ENCODE results near the gene SH3PXD2A. TPM values are rescaled to one million over a fixed set of nuclear protein-coding genes. Genes with fewer than 3 reads are reported as not detected.

Gene SH3PXD2A
- total RNA-seq, 1 donor from 2014 or later, result 9.6 TPM

DNA sequence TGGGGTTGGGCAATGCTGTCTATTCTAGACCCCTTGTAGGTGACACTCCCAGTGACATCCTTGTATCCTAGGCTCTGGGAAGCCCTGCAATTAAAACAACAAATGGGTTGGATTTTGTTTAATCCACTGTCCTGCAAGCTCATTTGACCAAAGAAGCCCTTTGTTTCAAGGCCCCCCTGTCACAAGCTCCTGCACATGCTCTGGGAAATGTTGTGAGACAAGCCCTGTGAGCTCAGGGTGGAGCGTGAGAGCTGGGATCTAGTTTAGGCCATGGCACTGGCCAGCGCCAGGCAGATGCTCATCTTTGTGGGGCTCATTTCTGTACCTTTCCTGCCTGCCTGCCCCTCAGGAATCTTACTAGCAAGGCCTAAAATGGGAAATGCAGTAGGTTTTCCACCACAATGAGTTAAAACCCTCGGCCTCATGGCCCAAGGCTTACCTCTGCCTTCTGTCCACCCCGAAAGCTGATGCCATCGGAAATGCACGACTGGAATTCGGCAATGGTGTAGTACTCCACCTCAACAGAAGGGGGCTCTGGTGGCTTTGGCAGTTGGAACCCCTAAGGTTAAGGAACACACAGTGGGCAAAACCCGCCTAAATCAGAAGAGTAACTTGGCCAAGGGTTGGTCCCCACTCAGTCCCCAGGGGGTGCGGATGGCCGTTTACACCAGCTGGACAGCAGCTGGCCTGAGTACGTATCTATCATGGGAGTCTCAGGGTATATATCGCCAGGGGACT, 249.8 kb downstream of the SH3PXD2A start:
- Mint-ChIP-seq H3K36me3 (ENCODE audit: low read depth) (peaks cover 8% of the 10 kb centered on the region), H3K27ac (no peak overlapping the region), H3K4me1 (ENCODE audit: low read depth) (peaks cover 5% of the 10 kb centered on the region), H3K27me3 (ENCODE audit: insufficient read depth) (no peaks in the 10 kb centered on the region), H3K4me3 (no peak overlapping the region), H3K9me3 (no peaks in the 10 kb centered on the region)
- intact Hi-C loops (cut with micrococcal nuclease), result loop anchor here (1.0 kb wide), 1 partner anchor 81 kb away; no protein-coding TSS in a partner anchor
- DNase-seq (ENCODE audit: low spot score), result peak; percentile 25

DNA sequence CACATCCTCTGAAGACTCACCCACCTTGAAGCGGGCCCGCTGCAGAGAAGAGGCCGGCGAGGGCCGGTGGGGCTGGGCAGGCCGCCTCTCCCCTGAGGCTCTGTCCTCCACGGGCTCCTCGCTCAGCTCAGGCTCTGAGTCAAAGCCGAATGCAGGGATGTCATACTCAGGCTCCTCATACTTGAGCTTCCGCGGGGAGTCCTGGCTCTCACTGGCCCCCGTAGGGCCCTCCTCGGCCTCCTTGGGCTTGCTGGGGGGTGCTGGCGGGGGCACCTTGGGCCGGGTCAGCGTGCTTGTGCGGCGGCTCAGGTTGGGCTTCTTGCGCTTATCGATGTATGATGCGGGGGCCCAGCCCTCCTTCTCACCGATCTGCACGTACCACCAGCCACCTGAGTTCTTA, 252.0 kb downstream of the SH3PXD2A start:
- Mint-ChIP-seq H3K27me3 (ENCODE audit: insufficient read depth) (peaks cover 2% of the 10 kb centered on the region), H3K9me3 (no peaks in the 10 kb centered on the region), H3K36me3 (ENCODE audit: low read depth) (peaks cover 5% of the 10 kb centered on the region), H3K27ac (no peak overlapping the region), H3K4me1 (ENCODE audit: low read depth) (peaks cover 5% of the 10 kb centered on the region), H3K4me3 (no peak overlapping the region)
- intact Hi-C loops (cut with micrococcal nuclease), result no loop called here
- DNase-seq (ENCODE audit: low spot score), result no peak

DNA sequence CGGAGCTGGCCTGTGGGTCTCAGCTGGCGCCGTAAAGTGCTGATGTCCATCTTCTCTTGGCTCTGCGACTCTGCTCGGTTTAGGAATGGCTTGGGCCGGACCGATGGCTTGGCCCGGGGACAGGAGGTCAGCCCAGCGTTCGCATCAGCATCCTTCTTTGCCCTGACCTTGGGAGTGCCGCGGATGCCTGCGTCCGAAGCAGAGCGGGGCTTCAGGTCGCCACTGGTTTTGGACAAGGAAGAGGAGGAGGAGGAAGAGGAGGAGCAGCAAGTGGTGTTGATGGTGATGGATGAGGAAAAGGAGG, 252.6 kb downstream of the SH3PXD2A start:
- DNase-seq (ENCODE audit: low spot score), result no peak
- no peak overlapping the region for H3K27ac Mint-ChIP-seq
- no peaks in the 10 kb centered on the region for H3K9me3 Mint-ChIP-seq
- peaks cover 2% of the 10 kb centered on the region for H3K27me3 Mint-ChIP-seq (ENCODE audit: insufficient read depth)
- H3K36me3 Mint-ChIP-seq (ENCODE audit: low read depth), result peaks cover 5% of the 10 kb centered on the region
- intact Hi-C loops (cut with micrococcal nuclease), result no loop called here
- peaks cover 5% of the 10 kb centered on the region for H3K4me1 Mint-ChIP-seq (ENCODE audit: low read depth)
- no peak overlapping the region for H3K4me3 Mint-ChIP-seq

DNA sequence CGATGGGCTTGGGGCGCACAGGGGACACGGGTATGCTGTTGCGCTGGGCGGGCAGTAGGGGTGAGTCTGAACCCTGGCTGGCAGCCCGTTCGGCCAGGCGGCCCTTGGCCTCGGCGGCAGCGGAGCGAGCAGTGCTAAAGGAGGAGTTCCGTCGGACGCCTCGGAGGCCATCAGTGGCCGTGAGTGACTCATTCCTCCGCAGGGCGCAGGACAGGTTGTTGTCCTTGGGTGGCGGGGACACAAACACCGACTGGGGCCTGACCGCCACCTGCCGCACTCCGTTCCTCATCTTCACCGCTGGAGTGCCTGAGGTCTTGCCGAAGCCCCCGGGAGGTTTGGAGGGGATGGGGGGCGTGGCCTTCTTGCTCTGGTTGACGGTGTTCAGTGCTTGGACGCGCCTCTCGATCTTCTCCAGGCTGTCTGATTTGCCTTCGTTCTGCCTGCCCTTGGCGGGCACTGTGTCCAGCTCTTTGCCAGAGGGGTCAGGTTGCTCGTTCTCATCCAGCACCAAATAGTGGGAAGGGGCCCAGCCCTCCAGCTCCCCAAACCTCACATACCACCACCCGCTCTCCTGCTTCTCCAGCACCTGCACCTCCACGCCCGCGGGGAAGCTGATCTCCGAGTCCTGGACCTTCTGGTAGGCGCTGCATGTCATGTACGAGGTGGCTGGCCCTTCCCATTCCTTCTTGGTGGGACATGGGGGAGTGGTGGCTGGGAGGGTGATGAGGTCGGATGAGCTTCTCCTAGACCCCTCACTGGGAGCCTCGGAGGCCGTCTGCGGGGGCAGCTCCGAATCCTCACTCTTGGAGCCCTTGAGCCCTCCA, 253.1 kb downstream of the SH3PXD2A start:
- no peak overlapping the region for H3K4me3 Mint-ChIP-seq
- H3K9me3 Mint-ChIP-seq, result no peaks in the 10 kb centered on the region
- intact Hi-C loops (cut with micrococcal nuclease), result no loop called here
- no peak overlapping the region for H3K27ac Mint-ChIP-seq
- peaks cover 2% of the 10 kb centered on the region for H3K27me3 Mint-ChIP-seq (ENCODE audit: insufficient read depth)
- DNase-seq (ENCODE audit: low spot score), result no peak
- H3K4me1 Mint-ChIP-seq (ENCODE audit: low read depth), result peaks cover 5% of the 10 kb centered on the region
- peaks cover 5% of the 10 kb centered on the region for H3K36me3 Mint-ChIP-seq (ENCODE audit: low read depth)

DNA sequence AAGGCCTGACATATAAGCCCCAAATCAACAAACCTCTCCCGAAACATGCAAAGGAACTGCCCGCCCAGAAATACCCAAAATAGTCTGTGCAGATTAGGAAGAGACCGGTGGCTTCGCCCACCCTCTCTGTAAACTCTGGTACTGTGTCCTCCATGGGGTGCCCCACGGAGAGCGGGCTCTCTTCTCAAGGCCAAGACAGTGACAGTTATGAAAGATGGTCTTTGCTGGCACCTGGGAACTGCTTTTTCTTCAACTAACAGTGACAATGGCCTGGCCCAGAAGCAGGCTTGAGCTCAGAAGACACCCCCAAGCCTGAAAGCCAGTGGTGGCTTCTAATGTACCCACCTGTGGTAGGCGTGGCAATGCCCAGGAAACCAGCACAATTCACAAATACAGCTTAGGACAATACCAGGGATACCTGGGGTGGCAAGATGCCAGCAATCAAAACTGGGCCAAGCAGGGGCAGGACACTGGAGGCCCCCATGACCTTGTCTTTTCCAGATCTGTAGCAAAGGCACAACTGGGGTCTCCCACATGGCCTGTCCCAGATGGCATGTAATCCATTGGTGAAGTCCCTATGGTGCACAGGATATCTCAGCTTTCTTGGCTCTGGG, 254.3 kb downstream of the SH3PXD2A start:
- intact Hi-C loops (cut with micrococcal nuclease), result no loop called here
- no peak for DNase-seq (ENCODE audit: low spot score)
- Mint-ChIP-seq H3K4me3 (no peak overlapping the region), H3K4me1 (ENCODE audit: low read depth) (peaks cover 5% of the 10 kb centered on the region), H3K27me3 (ENCODE audit: insufficient read depth) (peaks cover 2% of the 10 kb centered on the region), H3K27ac (no peak overlapping the region), H3K36me3 (ENCODE audit: low read depth) (peaks cover 5% of the 10 kb centered on the region), H3K9me3 (no peaks in the 10 kb centered on the region)

DNA sequence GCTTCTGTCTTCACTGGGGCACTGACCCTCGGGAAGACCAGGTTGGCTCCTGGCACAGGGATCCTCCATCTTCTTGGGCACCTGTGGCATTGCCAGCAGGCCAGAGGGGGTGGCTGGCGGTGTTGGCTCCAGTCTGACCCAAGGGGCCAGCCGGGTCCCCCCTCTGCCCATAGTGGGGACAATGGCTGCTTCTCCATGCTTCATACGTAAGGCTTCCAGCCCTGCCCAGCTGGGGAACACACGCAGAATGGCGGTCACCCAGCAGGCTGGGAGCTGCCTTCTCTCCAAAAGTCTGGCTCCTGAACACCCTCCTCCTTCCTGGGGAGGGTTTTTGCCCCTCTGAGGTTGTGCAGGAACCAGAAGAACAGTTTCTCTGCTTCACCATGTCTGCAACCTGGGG, 255.1 kb downstream of the SH3PXD2A start:
- peaks cover 5% of the 10 kb centered on the region for H3K36me3 Mint-ChIP-seq (ENCODE audit: low read depth)

DNA sequence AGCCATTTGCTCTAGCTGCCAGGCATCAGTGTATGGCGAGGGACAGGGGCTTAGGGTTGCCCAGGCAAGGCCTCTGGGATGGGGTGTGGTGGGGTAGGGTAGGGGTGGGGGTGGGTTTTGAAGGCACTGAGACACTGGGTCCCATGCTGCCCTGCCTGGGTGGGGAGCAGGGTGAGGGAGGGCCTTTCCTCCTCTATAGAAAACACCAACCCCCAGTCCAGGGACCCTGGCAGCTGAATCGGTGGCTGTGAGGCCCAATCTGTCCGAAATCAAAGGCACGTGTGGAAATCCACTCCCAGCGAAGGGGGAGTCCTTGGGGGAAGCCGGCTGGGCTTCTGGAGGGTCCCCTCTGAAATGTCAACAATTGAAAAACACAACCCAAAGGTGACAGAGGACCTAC, 255.5 kb downstream of the SH3PXD2A start:
- Mint-ChIP-seq H3K4me3 (no peak overlapping the region), H3K9me3 (no peaks in the 10 kb centered on the region), H3K27me3 (ENCODE audit: insufficient read depth) (peaks cover 2% of the 10 kb centered on the region), H3K36me3 (ENCODE audit: low read depth) (peaks cover 5% of the 10 kb centered on the region), H3K4me1 (ENCODE audit: low read depth) (peaks cover 5% of the 10 kb centered on the region), H3K27ac (no peak overlapping the region)
- DNase-seq (ENCODE audit: low spot score), result no peak
- intact Hi-C loops (cut with micrococcal nuclease), result no loop called here

More for the DNA sequence above, 255.1 kb downstream of the SH3PXD2A start:
- Mint-ChIP-seq H3K9me3 (no peaks in the 10 kb centered on the region), H3K27me3 (ENCODE audit: insufficient read depth) (peaks cover 2% of the 10 kb centered on the region), H3K4me3 (no peak overlapping the region), H3K27ac (no peak overlapping the region), H3K4me1 (ENCODE audit: low read depth) (peaks cover 5% of the 10 kb centered on the region)
- DNase-seq (ENCODE audit: low spot score), result no peak
- intact Hi-C loops (cut with micrococcal nuclease), result no loop called here

DNA sequence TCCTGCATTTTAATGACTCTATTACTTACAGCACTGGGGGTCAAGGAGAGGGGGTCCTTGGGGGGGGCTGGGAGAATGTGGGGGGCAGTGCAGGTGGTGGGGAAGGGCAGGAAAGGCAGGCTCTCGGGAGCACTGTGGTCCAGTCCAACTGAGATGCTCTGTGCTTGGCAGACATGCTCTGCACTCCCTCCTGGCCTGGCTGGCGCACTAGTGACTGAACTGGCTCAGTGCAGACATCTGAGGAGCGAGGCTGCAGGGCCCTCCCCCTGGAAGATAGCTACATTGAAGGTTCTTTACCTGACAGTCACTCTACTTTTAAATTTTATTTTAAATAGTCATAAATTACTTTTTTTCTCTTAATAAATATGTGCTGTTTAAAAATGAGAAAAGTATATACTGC, 256.2 kb downstream of the SH3PXD2A start:
- no peaks in the 10 kb centered on the region for H3K9me3 Mint-ChIP-seq
- no peak overlapping the region for H3K27ac Mint-ChIP-seq
- H3K36me3 Mint-ChIP-seq (ENCODE audit: low read depth), result peaks cover 5% of the 10 kb centered on the region
- H3K4me1 Mint-ChIP-seq (ENCODE audit: low read depth), result peaks cover 5% of the 10 kb centered on the region
- H3K27me3 Mint-ChIP-seq (ENCODE audit: insufficient read depth), result peaks cover 2% of the 10 kb centered on the region
- no peak overlapping the region for H3K4me3 Mint-ChIP-seq
- no peak for DNase-seq (ENCODE audit: low spot score)
- intact Hi-C loops (cut with micrococcal nuclease), result no loop called here

DNA sequence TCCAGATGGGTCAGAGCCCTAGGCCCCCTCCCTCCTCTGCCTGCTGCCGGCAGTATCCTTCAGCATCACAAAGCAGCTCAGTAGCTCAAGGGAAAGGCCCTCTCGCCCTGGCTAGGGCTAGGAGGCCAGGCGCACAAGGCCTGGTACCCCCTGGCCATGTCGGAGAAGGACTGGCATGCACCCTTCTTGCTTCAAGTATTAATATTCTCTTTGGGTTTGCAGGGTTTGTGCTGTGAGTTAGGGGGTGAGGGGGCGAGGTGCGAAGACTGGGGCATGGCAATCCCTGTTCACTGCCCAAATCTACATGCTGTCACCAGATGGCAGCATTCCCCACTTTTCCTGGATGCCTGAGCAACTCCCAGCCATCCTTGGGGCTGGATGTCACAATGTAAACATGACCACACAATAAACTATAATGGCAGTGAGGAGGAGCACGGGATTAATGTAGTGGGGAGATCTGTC, 256.7 kb downstream of the SH3PXD2A start:
- no peak overlapping the region for H3K4me3 Mint-ChIP-seq
- intact Hi-C loops (cut with micrococcal nuclease), result no loop called here
- DNase-seq (ENCODE audit: low spot score), result no peak

DNA sequence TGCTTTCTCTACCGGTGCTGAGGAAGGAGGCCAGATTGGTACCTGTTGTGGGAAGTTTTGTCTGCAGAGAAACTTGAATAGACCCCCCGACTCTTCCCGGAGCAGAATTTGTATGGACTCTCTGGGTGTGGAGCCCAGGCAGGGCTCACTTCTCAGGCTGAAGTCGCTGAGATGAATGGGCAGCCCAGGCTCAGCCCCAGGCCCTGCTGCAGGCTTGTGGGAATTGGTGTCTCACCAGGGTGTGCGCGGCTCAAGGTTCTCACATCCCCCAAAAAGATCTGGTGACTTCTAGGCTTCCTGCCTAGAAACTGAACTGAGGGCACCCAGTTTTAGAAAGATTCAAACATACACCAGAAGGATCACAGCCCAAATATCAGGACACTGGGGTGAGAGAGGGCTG, 258.4 kb downstream of the SH3PXD2A start:
- Mint-ChIP-seq H3K4me3 (no peak overlapping the region), H3K4me1 (ENCODE audit: low read depth) (peaks cover 5% of the 10 kb centered on the region), H3K27me3 (ENCODE audit: insufficient read depth) (peaks cover 2% of the 10 kb centered on the region), H3K36me3 (ENCODE audit: low read depth) (peaks cover 3% of the 10 kb centered on the region), H3K9me3 (no peaks in the 10 kb centered on the region), H3K27ac (no peak overlapping the region)
- intact Hi-C loops (cut with micrococcal nuclease), result no loop called here
- no peak for DNase-seq (ENCODE audit: low spot score)

More for the DNA sequence above, 256.7 kb downstream of the SH3PXD2A start:
- Mint-ChIP-seq H3K4me1 (ENCODE audit: low read depth) (peaks cover 5% of the 10 kb centered on the region), H3K27me3 (ENCODE audit: insufficient read depth) (peaks cover 2% of the 10 kb centered on the region), H3K9me3 (no peaks in the 10 kb centered on the region), H3K36me3 (ENCODE audit: low read depth) (peaks cover 5% of the 10 kb centered on the region), H3K27ac (no peak overlapping the region)

DNA sequence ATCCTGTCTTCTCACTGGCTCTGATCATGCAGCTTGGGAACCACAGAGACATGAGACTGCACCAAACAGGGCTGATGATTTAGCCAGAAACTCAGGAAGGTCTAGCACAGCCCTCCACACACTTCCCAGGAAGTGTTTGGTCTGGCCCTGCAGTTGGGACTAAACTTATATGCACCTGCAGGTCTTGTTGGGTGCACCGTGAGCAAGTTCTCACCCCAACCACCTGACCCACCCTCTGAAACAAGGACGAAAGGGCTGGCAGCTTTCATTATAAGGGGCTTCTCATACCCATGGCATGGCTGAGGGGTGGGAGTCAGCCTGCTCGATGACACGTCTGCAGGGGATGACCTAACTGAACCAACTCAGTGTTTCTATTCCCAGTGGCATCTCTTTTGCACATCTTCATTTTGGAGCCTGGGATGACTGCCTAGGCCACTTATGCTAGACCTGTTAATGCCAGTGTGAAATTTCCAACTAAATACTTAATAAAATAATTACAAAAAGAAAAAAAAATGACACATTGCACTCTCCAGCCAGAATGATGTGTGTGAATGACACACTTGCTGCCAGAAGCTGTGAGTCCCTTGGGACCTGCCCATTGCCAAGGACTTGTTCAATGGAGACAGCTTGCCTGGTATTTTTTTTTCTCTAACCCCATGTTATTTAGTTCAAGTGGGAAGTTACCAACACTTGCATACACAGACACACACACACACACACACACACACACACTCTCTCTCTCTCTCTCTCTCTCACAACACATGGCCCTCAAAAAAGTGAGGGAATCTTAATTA, 259.2 kb downstream of the SH3PXD2A start:
- Mint-ChIP-seq H3K27ac (no peak overlapping the region), H3K9me3 (no peaks in the 10 kb centered on the region), H3K27me3 (ENCODE audit: insufficient read depth) (peaks cover 2% of the 10 kb centered on the region), H3K36me3 (ENCODE audit: low read depth) (peaks cover 3% of the 10 kb centered on the region), H3K4me3 (no peak overlapping the region), H3K4me1 (ENCODE audit: low read depth) (peaks cover 5% of the 10 kb centered on the region)
- intact Hi-C loops (cut with micrococcal nuclease), result no loop called here
- no peak for DNase-seq (ENCODE audit: low spot score)

DNA sequence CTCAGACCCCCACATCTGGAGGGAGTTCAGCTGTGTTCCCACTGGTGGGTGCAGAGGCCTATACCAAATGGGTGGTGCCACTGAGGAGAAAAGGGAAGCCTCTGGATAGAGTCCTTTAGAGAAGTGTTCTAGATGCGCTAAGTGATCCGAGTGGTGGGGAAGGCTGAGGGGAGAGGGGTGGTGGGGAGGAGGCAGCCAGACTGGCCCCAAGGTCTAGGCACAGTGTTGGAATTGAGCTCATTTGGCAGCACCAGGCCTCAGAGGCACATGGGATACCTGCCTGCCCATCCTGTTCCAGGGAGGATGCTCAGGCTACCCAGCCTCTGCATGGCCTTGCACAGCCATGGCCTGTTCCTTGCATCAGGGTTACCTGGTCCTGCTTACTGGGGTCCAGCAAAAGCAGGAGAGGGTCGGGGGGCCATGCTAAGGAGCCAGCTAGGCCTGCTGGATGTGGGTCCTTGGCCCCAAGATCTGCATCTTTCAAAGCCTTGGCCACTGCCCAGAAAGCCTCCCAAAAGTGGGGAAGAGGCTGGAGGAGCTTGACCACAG, 262.3 kb downstream of the SH3PXD2A start:
- no peak overlapping the region for H3K4me3 Mint-ChIP-seq
- intact Hi-C loops (cut with micrococcal nuclease), result no loop called here
- H3K36me3 Mint-ChIP-seq (ENCODE audit: low read depth), result no peaks in the 10 kb centered on the region
- H3K9me3 Mint-ChIP-seq, result no peaks in the 10 kb centered on the region
- no peaks in the 10 kb centered on the region for H3K4me1 Mint-ChIP-seq (ENCODE audit: low read depth)
- DNase-seq (ENCODE audit: low spot score), result no peak
- no peak overlapping the region for H3K27ac Mint-ChIP-seq
- no peaks in the 10 kb centered on the region for H3K27me3 Mint-ChIP-seq (ENCODE audit: insufficient read depth)
